NCI-H748 treated with DMSO at 0.1 percent for 48 hours (cell line): ENCODE measurements around the gene FNDC10.
"Not testable (repeated sequence)": the region's sequence is repeated elsewhere in the genome, so short reads cannot be mapped to it uniquely, and the experiment has no call there.

Experiments used
- DNase-seq: peaks from one replicate; lab custom pipeline; 2025; lab: John Stamatoyannopoulos, UW

Gene FNDC10

DNA sequence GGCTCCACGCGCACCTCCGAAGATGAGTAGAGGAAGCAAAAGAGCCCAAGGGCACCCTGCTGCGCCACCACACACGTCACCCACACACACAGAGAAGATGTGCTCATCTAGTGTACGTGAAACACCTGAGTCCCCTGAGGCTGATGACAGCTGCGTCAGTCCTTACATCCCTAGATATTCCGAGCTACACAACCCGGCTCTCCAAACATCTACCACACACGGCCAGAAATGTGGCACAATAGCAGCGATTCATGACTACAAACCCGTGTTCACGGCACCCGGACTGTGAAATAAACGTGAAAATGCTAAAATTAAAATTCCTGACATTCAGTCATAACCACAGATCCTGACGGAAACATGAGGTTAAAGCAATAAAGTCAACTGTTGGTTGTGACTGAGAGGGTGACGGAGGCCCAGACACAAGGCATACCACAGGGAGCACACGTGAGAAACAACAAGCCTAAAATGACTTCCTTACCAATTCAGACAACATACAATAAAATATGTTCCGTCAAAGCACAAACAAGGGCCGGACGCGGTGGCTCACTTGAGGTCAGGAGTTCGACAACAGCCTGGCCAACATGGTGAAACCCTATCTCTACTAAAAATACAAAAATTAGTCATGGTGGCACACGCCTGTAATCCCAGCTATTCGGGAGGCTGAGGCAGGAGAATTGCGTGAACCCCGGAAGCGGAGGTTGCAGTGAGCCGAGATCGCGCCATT, 32.6 kb downstream of the FNDC10 start:
- DNase-seq = no peak

DNA sequence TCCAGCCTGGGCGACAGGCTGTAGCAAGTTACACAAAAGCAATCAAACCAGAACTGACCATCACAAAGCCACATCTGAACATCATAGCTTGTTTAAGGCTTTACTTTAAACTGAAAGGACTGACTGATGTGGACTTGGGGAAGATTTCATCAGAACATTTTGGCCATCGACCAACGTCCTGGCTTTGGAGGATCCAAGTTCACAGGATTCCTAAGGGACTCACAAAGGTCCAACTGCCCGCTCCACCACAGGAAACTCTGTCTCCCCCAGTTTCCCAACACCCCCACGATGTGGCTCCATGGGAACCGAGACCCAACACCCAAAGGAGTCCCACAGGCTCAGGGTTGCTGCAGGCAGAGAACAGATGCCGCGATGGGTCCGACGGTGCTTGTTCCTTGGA, 34.6 kb downstream of the FNDC10 start:
- DNase-seq = no peak

DNA sequence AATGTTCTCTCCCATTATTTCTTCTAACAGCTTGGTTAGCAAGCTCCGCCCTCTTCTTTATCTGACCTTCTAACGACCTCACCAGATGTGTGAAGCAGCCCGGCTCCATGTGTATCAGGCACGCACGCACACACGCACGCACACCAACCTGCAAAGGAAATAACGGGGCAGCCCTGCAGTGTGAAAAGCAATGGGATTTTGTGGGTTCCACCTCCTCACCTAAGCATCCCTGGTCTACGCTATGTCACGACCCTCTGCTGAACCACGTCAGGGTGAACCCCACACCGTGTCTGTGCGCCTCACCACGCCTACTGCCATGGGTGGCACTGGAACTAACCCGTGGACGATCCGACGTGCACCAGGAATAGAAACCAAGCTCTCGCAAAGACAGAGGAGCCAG, 35.7 kb downstream of the FNDC10 start:
- no peak for DNase-seq

DNA sequence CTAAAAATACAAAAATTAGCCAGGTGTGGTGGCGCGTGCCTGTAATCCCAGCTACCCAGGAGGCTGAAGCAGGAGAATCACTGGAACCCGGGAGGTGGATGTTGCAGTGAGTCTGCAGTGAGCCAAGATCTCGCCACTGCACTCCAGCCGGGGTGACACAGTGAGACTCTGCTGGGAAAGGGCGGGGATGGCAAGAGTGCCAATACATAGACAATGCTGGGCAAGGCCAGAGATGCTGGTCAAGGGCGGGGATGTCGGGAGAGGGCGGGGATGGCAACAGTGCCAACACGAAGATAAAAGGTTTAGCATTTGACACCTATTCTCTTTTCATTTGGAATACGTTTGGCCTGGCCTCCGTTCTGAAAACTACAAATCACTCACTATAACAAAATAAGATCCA, 36.2 kb downstream of the FNDC10 start:
- DNase-seq = no peak

DNA sequence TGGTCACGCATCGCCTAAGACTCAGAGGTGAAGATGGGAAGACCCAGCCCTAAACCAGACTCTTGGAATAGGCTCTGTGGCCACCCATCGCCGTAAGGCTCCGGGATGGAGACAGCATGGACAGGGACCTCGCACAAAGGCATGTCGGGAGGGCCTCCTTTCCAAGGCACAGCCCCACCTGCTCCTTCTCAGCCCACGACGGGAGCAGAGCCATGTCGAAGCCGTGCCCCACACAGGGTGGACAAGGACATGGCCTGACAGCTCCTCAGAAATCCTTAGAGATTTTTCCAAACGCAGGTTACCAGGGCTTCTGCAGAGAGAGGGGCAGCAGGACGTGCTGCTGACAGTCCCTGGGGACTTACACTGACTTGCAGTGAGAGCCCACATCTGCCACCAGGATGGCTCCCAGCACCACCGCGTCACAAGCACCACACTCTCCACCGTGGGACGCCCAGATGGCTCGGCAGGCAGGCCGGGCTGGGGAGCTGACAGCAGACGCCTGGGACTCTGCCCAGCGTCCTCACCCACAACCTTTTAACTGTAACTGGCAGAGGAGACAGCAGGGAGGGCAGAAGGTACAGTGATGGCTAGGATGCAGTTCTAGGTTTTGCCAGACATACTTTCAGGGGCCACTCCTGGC, 37.3 kb downstream of the FNDC10 start:
- DNase-seq = no peak

DNA sequence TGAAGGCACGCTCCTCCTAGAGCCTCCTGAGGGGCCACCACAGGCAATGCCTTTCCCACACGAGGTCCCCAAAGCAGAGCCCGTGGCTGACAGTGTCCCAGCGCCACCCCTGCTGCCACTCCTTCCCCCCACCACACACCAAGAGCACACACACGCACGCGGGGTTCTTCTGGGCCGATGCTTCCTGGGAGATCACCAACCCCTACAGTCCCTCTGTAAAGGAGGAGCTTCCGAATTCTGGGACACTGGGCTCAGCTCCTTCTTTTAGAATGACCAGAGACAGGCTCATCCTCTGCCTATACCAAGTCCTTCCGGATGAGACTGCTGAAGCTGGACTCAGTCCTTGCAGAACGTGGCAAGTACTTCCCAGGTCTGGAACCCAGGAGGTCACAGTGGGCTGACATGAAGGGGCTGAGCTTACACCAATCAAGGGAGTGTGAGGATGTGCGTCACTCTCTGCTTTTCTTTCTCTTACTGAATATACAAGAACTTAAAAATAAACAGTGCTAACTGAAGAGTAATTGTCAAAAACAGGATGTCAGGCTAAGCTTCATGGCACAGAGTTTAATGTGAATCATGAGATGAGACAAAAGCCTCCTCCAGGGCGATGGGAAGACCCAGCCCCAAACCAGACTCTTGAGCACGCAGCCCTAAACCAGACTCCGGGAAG, 38.0 kb downstream of the FNDC10 start:
- DNase-seq = no peak

DNA sequence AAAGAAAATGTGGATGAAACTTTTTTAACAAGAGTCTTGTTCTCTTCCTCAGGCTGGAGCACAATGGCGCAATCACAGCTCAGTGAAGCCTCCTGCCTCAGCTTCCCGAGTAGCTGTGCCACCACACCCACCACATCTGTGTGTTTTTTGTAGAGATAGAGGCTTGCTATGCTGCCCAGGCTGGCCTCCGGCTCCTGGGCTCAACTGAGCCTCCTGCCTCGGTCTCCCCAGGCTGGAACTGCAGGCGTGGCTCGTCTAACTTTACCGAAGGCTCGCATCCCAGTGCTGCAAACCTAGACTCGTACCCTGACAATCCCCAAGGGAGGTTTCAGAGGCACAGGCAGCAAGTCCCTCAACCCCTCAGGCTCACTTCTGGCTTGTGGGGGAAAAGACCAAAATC, 39.8 kb downstream of the FNDC10 start:
- DNase-seq = no peak

DNA sequence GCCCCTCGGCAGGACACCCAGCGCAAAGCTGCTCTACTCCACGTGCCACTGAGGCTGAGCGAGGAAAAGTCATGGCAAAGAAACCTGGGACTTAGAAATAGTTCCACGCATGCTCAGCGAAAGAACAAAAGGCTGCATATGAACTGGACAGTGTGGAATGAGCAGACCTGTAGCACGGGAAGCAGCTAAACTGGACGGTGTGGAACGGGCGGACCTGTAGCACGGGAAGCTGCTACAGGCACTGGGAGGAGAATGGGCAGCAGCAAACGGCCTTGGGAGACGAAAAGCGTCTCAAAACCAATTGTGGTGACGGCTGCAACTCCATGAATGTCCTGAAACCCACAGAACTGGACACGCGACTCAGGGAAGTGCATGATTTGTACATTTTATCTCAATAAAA, 40.9 kb downstream of the FNDC10 start:
- no peak for DNase-seq

DNA sequence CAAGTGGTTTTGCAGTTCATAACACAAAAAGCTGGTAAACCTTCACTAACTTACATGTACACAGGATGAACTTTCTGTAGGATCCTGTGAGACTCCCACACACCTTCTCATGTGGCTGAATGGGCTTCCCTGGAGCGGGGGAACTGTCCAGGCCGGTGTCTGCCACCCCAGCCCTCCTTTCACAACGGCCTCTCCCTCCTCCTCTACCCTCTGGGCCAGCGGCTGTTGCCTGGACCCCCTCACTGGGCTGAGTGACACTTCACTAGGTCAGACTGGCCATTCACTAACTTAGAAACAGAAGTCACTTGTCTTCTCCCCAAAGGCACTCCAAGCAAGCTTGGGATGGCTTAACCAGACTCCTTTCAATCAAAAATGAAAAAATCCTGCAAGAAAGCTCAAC, 41.3 kb downstream of the FNDC10 start:
- DNase-seq = no peak

DNA sequence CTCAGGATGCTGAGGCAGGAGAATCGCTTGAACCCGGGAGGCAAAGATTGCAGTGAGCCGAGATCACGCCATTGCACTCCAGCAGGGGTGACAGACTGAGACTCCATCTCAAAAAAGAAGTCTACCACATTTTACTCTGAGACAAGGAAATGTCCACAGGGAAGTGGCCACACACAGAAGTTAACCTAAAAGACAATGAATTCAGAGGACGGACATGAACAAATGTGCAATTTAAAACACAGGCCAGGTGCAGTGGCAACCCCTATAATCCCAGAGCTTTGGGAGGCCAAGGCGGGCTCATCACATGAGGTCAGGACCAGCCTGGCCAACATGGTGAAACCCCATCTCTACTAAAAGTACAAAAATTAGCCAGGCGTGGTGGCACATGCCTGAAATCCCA, 42.2 kb downstream of the FNDC10 start:
- DNase-seq = not testable (repeated sequence)

DNA sequence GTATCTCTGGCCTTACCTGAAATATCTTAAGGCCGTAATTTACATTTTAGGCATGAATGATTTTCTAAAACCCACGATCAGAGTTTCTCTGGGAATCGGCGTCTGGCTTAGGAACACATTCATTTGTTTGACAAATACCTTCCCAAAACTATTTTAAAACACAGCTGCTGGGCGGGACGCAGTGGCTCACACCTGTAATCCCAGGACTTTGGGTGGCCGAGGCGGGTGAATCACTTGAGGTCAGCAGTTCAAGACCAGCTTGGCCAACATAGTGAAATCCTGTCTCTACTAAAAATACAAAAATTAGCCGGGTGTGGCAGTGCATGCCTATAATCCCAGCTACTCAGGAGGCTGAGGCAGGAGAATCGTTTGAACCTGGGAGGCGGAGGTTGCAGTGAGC, 43.0 kb downstream of the FNDC10 start:
- not testable (repeated sequence) for DNase-seq

DNA sequence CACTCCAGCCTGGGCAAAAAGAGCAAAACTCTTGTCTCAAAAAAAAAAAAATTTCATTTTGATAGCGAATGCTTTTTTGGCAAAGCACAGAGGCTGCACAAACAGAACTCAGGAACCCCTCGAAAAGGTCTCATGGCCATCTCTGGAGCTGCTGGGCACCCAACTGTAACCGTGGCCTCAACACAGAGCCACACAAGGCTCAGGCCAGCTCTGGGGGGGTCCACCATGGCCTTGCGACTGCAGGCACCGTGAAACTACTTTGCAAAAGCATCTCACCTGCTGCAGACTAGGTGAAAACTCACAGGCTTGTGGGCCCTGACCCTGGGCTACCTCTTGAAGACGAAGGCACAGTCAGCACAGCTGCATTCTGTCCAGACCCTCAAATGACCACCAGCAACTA, 43.4 kb downstream of the FNDC10 start:
- DNase-seq = no peak

DNA sequence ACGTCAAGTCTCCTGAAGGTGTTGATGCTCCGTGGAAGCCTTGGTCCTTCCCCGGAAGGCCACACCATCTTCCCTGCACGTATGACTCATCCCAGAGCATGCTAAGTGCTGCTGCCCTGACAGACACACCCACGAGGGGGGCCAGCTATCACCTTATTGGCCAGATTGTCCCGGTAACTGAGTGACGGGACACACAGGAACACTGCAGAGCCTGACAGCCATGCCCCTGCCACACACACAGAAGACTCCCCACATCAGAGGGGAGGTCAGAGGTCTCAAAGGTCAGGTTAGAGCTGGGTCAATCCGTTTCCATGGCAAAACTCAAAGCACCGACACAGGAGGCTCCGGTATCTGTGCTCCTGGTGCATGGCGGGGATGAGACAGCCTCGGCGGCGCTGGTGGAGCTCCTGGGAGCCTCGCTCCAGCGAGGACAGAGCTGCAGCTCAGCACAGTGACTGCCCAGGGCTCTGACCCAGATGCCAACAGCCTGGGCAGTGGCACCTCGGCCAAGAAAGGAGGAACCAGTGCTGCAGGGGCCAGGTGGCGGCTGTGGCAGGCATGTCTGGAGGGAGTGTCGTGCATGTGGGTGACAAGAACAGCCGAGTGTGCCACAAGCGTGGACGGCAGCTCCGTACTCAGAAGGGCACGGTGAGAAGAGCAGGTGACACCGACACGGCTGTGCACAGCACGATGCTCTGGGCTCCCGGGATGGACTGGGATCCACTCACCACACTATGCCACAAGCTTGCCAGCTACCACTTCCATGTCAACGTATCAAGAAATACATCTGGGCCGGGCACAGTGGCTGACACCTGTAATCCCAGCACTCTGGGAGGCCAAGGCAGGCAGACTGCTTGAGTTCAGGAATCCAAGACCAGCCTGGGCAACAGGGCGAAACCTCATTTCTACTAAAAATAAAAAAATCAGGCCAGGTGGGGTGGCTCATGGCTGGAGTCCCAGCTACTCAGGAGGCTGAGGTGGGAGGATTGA, 44.7 kb downstream of the FNDC10 start:
- DNase-seq = no peak

DNA sequence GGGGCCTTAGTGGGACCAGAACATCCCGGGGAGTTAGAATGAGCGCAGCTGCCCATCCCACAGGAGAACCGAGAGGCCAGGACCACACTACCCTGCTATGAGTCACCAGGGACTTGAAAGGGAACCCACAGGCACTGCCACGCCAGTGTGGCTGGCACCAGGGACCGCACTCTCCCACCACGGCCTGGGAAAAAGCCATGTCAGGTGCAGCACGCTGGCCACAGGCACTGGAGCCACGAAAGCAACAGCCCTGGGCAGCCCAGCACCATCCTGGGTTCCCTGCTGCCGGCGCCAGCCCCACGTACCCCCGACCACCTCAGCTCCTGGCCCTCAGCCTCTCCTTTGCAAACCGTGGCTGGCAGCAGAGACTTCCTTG, 45.4 kb downstream of the FNDC10 start:
- no peak for DNase-seq

DNA sequence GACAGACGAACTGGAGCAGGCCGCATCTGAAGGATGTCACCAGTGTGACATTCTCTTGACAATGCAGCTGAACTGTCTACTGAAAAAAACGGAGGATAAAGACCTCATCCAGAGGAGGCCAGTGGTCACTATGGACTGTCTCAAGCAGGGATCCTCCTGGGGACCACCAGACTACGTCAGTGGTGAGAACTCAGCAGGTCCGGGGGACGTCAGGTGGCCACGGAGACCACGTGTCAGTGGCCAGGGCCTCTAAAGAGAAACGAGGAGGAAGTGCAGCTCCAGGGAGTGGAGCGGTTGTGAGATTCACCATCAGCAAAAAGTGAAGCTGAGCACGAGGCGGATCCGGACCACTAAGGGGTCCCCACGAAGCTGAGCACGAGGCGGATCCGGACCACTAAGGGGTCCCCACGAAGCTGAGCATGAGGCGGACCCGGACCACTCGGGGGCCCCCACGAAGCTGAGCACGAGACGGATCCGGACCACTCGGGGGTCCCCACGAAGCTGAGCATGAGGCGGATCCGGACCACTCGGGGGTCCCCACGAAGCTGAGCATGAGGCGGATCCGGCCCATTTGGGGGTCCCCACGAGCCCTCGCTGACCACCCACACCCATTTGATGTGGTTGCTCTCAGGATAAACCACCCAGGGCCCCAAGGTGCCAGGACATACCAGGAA, 46.0 kb downstream of the FNDC10 start:
- no peak for DNase-seq

DNA sequence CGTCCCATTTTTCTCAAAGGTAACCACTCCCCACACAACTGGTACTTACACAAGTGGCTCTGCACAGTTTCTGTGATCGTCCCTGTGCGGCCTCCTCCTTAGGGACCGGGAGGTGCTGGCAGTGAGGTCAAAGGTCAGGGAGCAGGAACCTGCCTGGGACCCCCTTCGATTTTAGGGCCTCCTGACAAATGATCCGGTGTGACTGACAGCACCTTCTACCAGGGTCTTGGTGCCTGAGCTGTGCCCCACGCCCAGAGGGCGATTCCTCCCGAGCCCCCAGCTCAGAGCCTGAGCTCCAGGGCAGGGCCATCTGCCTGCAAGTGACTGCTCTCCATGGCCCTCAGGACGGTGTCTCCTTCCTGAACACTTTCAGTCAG, 47.7 kb downstream of the FNDC10 start:
- DNase-seq = no peak

DNA sequence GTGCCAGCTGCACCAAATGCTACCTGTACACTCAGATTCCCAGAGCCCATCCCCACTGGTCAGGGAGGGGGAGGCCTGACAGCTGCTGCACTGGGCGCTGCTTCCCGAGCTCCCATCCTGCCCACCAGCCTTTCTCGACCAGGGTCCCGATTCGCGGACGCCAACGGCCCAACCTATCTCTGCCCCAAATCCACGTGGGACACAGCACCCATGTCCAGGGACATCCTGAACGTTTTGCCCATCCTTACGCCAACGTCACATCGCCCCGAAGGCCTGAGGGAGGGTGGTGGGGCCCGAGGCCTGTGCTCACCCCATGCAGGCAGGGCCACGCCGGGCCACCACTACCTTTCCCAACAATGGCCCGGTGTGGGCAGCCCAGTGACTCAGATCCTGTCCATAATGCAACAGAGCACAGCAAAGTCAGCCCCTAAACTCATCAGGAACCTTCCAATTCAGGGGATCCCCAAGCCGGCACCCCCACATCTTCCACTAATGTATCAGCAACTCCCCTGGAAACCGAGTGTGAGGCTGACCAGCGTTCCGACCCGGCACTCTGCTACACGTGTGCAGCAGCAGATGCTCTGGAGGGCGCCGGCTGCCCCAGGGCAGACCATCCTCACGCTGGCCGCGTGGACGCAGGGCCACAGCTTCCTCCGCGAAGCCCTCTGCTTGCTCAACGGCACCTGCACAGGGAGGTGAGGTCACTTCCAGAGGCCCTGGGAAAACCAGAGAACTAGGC, 48.2 kb downstream of the FNDC10 start:
- DNase-seq = no peak

DNA sequence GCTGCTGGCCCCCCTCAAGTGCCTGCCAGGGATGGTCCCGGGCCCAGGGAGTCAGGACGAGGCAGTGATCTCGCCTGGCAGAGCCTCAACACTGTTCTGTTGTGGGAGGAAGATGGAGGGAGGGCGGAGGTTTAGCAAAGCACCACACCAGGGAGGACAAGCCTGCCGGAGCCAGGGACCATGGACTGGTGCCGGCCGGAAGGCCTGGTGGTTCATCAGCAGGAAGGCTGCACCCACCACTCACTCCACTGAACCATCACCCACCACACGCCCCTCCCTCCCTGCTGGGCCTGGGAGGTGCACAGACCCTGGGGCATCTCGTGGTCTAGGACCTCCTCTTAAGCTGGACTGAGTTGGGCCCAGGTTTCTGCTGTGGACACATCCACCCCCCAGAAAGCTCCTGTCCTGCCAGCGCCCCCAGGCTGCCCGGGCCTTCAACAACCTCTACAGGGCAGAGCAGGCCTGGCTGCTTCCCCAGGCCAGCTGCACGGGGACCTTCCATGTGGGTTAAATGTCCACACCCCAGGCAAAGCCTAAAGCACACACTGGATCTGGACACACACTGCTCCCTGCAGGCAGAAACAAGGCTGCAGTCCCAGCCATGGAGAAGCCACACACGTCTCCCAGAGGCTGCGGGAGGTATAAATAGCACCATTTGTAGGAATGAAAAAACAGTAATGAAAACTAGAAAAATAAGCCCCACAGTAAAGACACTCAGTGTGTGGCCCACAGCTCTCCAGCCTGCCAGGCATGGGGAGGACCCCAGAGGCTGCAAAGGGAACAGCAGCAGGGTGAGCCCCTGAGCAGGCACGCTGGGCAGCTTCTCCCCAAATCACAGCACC, 49.1 kb downstream of the FNDC10 start:
- no peak for DNase-seq

DNA sequence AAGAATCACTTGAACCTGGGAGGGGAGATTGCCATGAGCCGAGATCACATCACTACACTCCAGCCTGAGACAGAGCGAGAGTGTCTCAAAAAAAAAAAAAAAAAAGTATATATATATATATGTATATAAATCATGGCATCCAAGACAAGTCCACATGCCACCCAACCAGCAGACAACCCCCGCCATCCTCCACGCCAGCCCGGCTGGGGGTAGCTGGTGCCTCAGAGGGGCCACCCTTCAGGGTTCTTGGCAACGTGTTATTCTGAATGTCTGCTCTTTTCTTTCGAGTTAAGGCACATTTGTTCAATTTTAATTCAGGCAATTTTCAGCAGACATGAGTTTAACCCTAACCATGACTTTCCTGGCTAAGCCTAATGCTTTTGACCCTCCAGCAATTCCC, 49.8 kb downstream of the FNDC10 start:
- DNase-seq = no peak

DNA sequence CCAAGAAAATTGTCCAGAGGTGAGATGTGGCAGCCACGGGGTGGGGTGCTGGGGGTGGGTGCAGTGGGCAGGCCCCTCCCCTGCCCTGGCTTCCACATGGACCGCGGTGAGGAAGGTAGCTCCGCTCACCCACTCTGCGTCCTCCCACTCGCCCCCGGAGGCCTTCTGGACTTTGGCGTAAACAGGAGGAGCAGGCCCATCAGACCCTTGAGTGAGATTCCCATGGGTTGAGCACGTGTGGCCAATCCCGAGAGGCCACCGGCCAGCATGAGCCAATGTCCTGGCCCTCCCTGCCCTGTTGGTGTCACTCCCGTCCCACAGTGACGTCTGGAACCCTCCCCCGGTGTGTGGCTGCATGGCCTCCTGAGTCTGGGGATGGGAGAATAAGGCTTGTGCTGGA, 51.3 kb downstream of the FNDC10 start:
- no peak for DNase-seq
